Panc1 (cell line): ENCODE results near the gene PCBP2. TPM values are rescaled to one million over a fixed set of nuclear protein-coding genes. Genes with fewer than 3 reads are reported as not detected.
"Not testable (repeated sequence)": the region's sequence is repeated elsewhere in the genome, so short reads cannot be mapped to it uniquely, and the experiment has no call there.

Experiments
- ATAC-seq: fragments of 200-7000 bp; cut with Tn5 transposase; 2 replicates; pipeline ENCODE4 v1.9.1; 2020; ENCODE audit warnings: mild to moderate bottlenecking, moderate library complexity
- BruUV-seq: library from RNA; stranded (reverse); fragments of 400-500 nt; replicated peaks from 2 replicates; lab custom pipeline; 2021; lab: Mats Ljungman, UMichigan
- CTCF ChIA-PET: fragments of 300-600 bp; sonication (Branson Sonifier 250); formaldehyde crosslinking; loops from one replicate; lab custom pipeline; 2022; ENCODE audit warnings: antibody characterized with exemption; lab: Charles Lee
- POLR2A ChIA-PET: fragments of 300-600 bp; sonication (Branson Sonifier 250); formaldehyde crosslinking; loops from one replicate; lab custom pipeline; 2022; ENCODE audit warnings: antibody characterized with exemption; lab: Charles Lee
- DNase-seq: peaks from one replicate; pipeline ENCODE4 v3.0.0-alpha.2; 2010; ENCODE audit warnings: low read depth, low spot score
- H3K27ac ChIP-seq: 2 replicates; pipeline ENCODE4 v1.5.1; 2011; ENCODE audit warnings: mild to moderate bottlenecking, low read length, inconsistent platforms
- H3K27me3 ChIP-seq: fragments of 200-500 bp; sonication (Bioruptor generic); 2 replicates; pipeline ENCODE4 v1.6.0; 2014; ENCODE audit warnings: low read length, inconsistent platforms; ENCODE audit not compliant: control insufficient read depth, insufficient read depth
- H3K36me3 ChIP-seq: fragments of 200-500 bp; sonication (Bioruptor generic); 2 replicates; pipeline ENCODE4 v1.5.1; 2014; ENCODE audit warnings: inconsistent platforms, mild to moderate bottlenecking, low read length, moderate library complexity; ENCODE audit not compliant: control insufficient read depth, insufficient read depth
- H3K4me1 ChIP-seq: 2 replicates; pipeline ENCODE4 v1.5.1; 2011; ENCODE audit warnings: inconsistent platforms, mild to moderate bottlenecking, low read length, moderate library complexity; ENCODE audit not compliant: control insufficient read depth, insufficient read depth
- H3K4me3 ChIP-seq, 2 experiments: 2 replicates each; pipeline ENCODE4 v1.5.1; 2011 to 2012; ENCODE audit warnings: low read depth in 2 of 2, low read length in 2 of 2, mild to moderate bottlenecking in 2 of 2, inconsistent platforms in 1 of 2, moderate library complexity in 1 of 2
- H3K9me3 ChIP-seq: fragments of 200-500 bp; sonication (Bioruptor generic); 2 replicates; pipeline ENCODE4 v1.5.1; 2014; ENCODE audit warnings: low read depth, mild to moderate bottlenecking, inconsistent platforms, low read length, moderate library complexity; ENCODE audit not compliant: control insufficient read depth, insufficient read depth
- CTCF ChIP-seq: fragments of 450-650 bp; IDR thresholded peaks from 2 replicates; pipeline ENCODE4 v1.5.1; 2017; ENCODE audit warnings: mild to moderate bottlenecking
- POLR2AphosphoS5 ChIP-seq: IDR thresholded peaks from 2 replicates; pipeline ENCODE4 v1.6.1; 2012; ENCODE audit warnings: mild to moderate bottlenecking, low read depth, low read length, moderate library complexity
- REST ChIP-seq, 2 experiments: IDR thresholded peaks; 2 replicates each; pipeline ENCODE4 v1.6.1; 2011 to 2012; ENCODE audit warnings: low read depth in 2 of 2, control low read depth in 1 of 2, low read length in 1 of 2, mild to moderate bottlenecking in 1 of 2, moderate library complexity in 1 of 2; ENCODE audit not compliant: insufficient read depth in 1 of 2
- SIN3A ChIP-seq: IDR thresholded peaks from 2 replicates; pipeline ENCODE4 v1.6.1; 2012; ENCODE audit warnings: low read depth, mild to moderate bottlenecking, low read length, moderate library complexity, borderline replicate concordance; ENCODE audit not compliant: insufficient read depth
- TCF7L2 ChIP-seq: IDR thresholded peaks from 2 replicates; pipeline ENCODE4 v1.6.1; 2011; ENCODE audit warnings: mild to moderate bottlenecking, low read depth, low read length, inconsistent platforms
- in situ Hi-C: cut with HindIII; loops from 2 replicates; pipeline ENCODE4 v1.10.0; 2016; ENCODE audit warnings: low sequenced_read_pairs, low pct_unique_long_range_greater_than_20kb
- intact Hi-C: fragments of 100-400 bp; cut with micrococcal nuclease; formaldehyde crosslinking; loops from one replicate; pipeline ENCODE4 v1.10.0; 2022; ENCODE audit not compliant: unreplicated experiment
- total RNA-seq: library from RNA; stranded (reverse); gene quantifications from one replicate; pipeline ENCODE4 v1.2.1, GENCODE V29; 2021; ENCODE audit not compliant: unreplicated experiment

PCBP2 gene
- total RNA-seq, 1 experiment from 2014 or later, result 836 TPM

- DNase-seq, result no peak
- intact Hi-C loops, result no loop called here
- Histone ChIP-seq H3K27me3 (no peaks in the 10 kb centered on the region), H3K4me1 (peaks cover 7% of the 10 kb centered on the region), H3K27ac (no peak overlapping the region), H3K4me3 (peak overlapping the region in 1 of 2 experiments; percentile 79; a peak in 2 of 4 replicates), H3K36me3 (peaks cover 8% of the 10 kb centered on the region), H3K9me3 (no peaks in the 10 kb centered on the region)
- ChIA-PET POLR2A (no interaction called here), CTCF (interaction anchor here (0.7 kb wide), 2 partner anchors 15 to 193 kb away, joined by 5 to 6 read pairs; no protein-coding TSS in a partner anchor)
- ATAC-seq, result no peak
- in situ Hi-C loops, result no loop called here
- TF ChIP-seq POLR2AphosphoS5 (no peak; the same call in 1 of the 2 replicates), CTCF (no peak), TCF7L2 (no peak), SIN3A (no peak), REST (IDR thresholded peaks at IDR 0.05; ENCODE audit: insufficient read depth in 1 of 2, low read depth in 2 of 2, low read length in 1 of 2) (no peak)
- no TSS peak for BruUV-seq
Measured at GRCh38 chr12:53443955-53444354, 7.9 kb upstream of the PCBP2 start.

GRCh38 chr12:53444593-53445325 lies 7.1 kb upstream of the PCBP2 start:
- H3K9me3 ChIP-seq, in situ Hi-C loops, DNase-seq, H3K36me3 ChIP-seq, BruUV-seq, intact Hi-C loops, H3K27me3 ChIP-seq, H3K27ac ChIP-seq, ATAC-seq, H3K4me1 ChIP-seq: not testable (repeated sequence)
- POLR2A ChIA-PET, result interaction anchor here (0.6 kb wide), 2 partner anchors 163 to 534 kb away, joined by 4 to 5 read pairs; no protein-coding TSS in a partner anchor
- H3K4me3 ChIP-seq, result peak overlapping the region in 1 of 2 experiments; percentile 23; a peak in 1 of 4 replicates
- CTCF ChIA-PET, result interaction anchor here (0.7 kb wide), 3 partner anchors 14 to 192 kb away, joined by 3 to 6 read pairs (median 5); no protein-coding TSS in a partner anchor

GRCh38 chr12:53450936-53451335 lies 966 bp upstream of the PCBP2 start:
- ChIA-PET CTCF (interaction anchor here (0.6 to 0.7 kb wide), 2 partner anchors 40 to 50 kb away, joined by 3 to 5 read pairs; partner anchors contain the start of gene TARBP2), POLR2A (no interaction called here)
- no TSS peak for BruUV-seq
- intact Hi-C loops, result no loop called here
- Histone ChIP-seq H3K36me3 (peaks cover 34% of the 10 kb centered on the region), H3K9me3 (no peaks in the 10 kb centered on the region), H3K27ac (no peak overlapping the region), H3K4me1 (peaks cover 22% of the 10 kb centered on the region), H3K4me3 (no peak overlapping the region), H3K27me3 (no peaks in the 10 kb centered on the region)
- no peak for ATAC-seq
- in situ Hi-C loops, result no loop called here
- no peak for DNase-seq
- TF ChIP-seq SIN3A, result no peak
- no peak for TF ChIP-seq POLR2AphosphoS5
- TF ChIP-seq REST (IDR thresholded peaks at IDR 0.05; ENCODE audit: insufficient read depth in 1 of 2, low read depth in 2 of 2, low read length in 1 of 2), result no peak
- no peak for TF ChIP-seq CTCF
- TF ChIP-seq TCF7L2, result no peak
